Cardiac muscle cell (in vitro differentiated cells and primary cell): ENCODE data around the gene NLRP5. TPM values are rescaled to one million over a fixed set of nuclear protein-coding genes. Genes with fewer than 3 reads are reported as not detected.
A peak's percentile ranks its signal among the peaks of the same experiment; 100 is the strongest.

Source experiments
- DNase-seq, 2 donors: peaks; one replicate each; pipeline versions ENCODE4 v3.0.0 to v3.0.0-alpha.2; 2010 to 2017; ENCODE audit warnings: low read depth in 1 of 2, low spot score in 1 of 2
- H3K27ac ChIP-seq: fragments of 200-600 bp; sonication (generic); 2 replicates; pipeline ENCODE4 v1.5.1; 2016
- H3K27me3 ChIP-seq: fragments of 200-600 bp; sonication (generic); 2 replicates; pipeline ENCODE4 v1.6.0; 2016; ENCODE audit warnings: control low read depth
- H3K36me3 ChIP-seq: fragments of 200-600 bp; sonication (generic); 2 replicates; pipeline ENCODE4 v1.5.1; 2016; ENCODE audit warnings: control low read depth
- H3K4me1 ChIP-seq: fragments of 200-600 bp; sonication (generic); 2 replicates; pipeline ENCODE4 v1.8.1; 2017; ENCODE audit warnings: low read depth, mild to moderate bottlenecking, mixed run types
- H3K4me3 ChIP-seq: fragments of 200-600 bp; sonication (generic); 2 replicates; pipeline ENCODE4 v1.5.1; 2016; ENCODE audit warnings: mild to moderate bottlenecking
- H3K9me3 ChIP-seq: fragments of 200-600 bp; sonication (generic); 2 replicates; pipeline ENCODE4 v1.5.1; 2017; ENCODE audit warnings: low read depth, mild to moderate bottlenecking, control low read depth
- CTCF ChIP-seq: IDR thresholded peaks from 2 replicates; pipeline ENCODE4 v1.5.1; 2012; ENCODE audit warnings: low read depth, mild to moderate bottlenecking, low read length
- polyA plus RNA-seq: library from polyadenylated mRNA; unstranded; fragments of >200 nt; fragmentation: Nextera tagmentation; extraction: Ambion mirVana; gene quantifications from 2 replicates; pipeline ENCODE4 v1.2.1, GENCODE V29; 2016
- total RNA-seq: library from RNA; depleted of rRNA; stranded (reverse); fragments of >200 nt; gene quantifications from 2 replicates; pipeline ENCODE4 v1.2.3, GENCODE V29; 2016

The NLRP5 gene
- total and polyA plus RNA-seq, 2 experiments from 2014 or later: not detected

GRCh38 chr19:56026769-56027168, 40.2 kb downstream of the NLRP5 start:
- Histone ChIP-seq H3K9me3 (no peaks in the 10 kb centered on the region), H3K36me3 (no peaks in the 10 kb centered on the region), H3K27me3 (no peaks in the 10 kb centered on the region), H3K4me3 (no peak overlapping the region), H3K27ac (no peak overlapping the region), H3K4me1 (no peaks in the 10 kb centered on the region)
- DNase-seq: no peak
- TF ChIP-seq CTCF: no peak

GRCh38 chr19:56053596-56053995, 67.0 kb downstream of the NLRP5 start:
- Histone ChIP-seq H3K4me3 (no peak overlapping the region), H3K27me3 (no peaks in the 10 kb centered on the region), H3K36me3 (no peaks in the 10 kb centered on the region), H3K27ac (no peak overlapping the region), H3K9me3 (no peaks in the 10 kb centered on the region), H3K4me1 (no peaks in the 10 kb centered on the region)
- no peak for TF ChIP-seq CTCF
- no peak for DNase-seq

GRCh38 chr19:56066152-56067023, 79.8 kb downstream of the NLRP5 start:
- peak; percentile 91 for TF ChIP-seq CTCF
- Histone ChIP-seq H3K36me3 (no peaks in the 10 kb centered on the region), H3K27ac (no peak overlapping the region), H3K9me3 (no peaks in the 10 kb centered on the region), H3K4me1 (no peaks in the 10 kb centered on the region), H3K4me3 (no peak overlapping the region), H3K27me3 (no peaks in the 10 kb centered on the region)
- peak; percentile 56 to 70 for DNase-seq

- no peaks in the 10 kb centered on the region for H3K4me1 ChIP-seq
- no peaks in the 10 kb centered on the region for H3K9me3 ChIP-seq
- H3K4me3 ChIP-seq: no peak overlapping the region
- no peak for TF ChIP-seq CTCF
- no peaks in the 10 kb centered on the region for H3K36me3 ChIP-seq
- H3K27me3 ChIP-seq: no peaks in the 10 kb centered on the region
- DNase-seq: no peak
- H3K27ac ChIP-seq: no peak overlapping the region
These were observed 83.1 kb downstream of the NLRP5 start for GRCh38 chr19:56069642-56070041.

GRCh38 chr19:56071151-56071550, 84.6 kb downstream of the NLRP5 start:
- H3K9me3 ChIP-seq: no peaks in the 10 kb centered on the region
- H3K4me3 ChIP-seq: no peak overlapping the region
- no peak overlapping the region for H3K27ac ChIP-seq
- TF ChIP-seq CTCF: peak; percentile 20
- no peaks in the 10 kb centered on the region for H3K4me1 ChIP-seq
- no peak for DNase-seq
- no peaks in the 10 kb centered on the region for H3K27me3 ChIP-seq
- no peaks in the 10 kb centered on the region for H3K36me3 ChIP-seq
